Measurements from ENCODE around the gene HMGB4.

GRCh38 chr1:33860671-33861070 is 3.2 kb upstream of the HMGB4 start:
- TF ChIP-seq, protein P1, sequence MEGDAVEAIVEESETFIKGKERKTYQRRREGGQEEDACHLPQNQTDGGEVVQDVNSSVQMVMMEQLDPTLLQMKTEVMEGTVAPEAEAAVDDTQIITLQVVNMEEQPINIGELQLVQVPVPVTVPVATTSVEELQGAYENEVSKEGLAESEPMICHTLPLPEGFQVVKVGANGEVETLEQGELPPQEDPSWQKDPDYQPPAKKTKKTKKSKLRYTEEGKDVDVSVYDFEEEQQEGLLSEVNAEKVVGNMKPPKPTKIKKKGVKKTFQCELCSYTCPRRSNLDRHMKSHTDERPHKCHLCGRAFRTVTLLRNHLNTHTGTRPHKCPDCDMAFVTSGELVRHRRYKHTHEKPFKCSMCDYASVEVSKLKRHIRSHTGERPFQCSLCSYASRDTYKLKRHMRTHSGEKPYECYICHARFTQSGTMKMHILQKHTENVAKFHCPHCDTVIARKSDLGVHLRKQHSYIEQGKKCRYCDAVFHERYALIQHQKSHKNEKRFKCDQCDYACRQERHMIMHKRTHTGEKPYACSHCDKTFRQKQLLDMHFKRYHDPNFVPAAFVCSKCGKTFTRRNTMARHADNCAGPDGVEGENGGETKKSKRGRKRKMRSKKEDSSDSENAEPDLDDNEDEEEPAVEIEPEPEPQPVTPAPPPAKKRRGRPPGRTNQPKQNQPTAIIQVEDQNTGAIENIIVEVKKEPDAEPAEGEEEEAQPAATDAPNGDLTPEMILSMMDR (IDR thresholded peaks at IDR 0.05): no peak
- TF ChIP-seq SIN3A (IDR thresholded peaks at IDR 0.05; ENCODE audit: borderline replicate concordance, insufficient read depth, low read depth, low read length): no peak
